ENCODE data around the gene ROBO1. TPM values are rescaled to one million over a fixed set of nuclear protein-coding genes. Genes with fewer than 3 reads are reported as not detected.
"Not testable (repeated sequence)": the region's sequence is repeated elsewhere in the genome, so short reads cannot be mapped to it uniquely, and the experiment has no call there.

The ROBO1 gene
- total RNA-seq, 4 donors from 2014 or later: 12.3 to 112 (median 27.1) TPM

DNA sequence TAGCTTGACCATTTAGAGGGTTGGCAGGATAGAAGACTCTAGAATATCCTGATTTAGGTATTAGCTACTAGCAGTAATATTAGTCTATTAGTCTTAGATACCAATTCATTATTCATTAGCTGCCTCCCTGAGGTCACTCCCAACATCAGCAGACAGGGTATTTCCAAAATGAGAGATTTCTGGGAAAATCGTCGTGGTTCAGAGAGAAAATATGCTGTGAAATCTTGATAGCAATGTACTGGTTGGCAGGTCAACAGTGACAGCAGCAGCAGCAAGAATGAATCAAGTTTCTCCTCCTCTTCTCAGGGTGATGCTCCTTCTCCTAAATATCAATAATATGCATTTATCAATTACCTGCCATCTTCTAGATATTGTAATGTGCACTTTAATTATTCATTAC, 41.3 kb upstream of the ROBO1 start:
- H3K27me3 ChIP-seq: no peaks in the 10 kb centered on the region
- intact Hi-C loops (cut with DNase I; ENCODE audit: low total_unique reads): no loop called here
- H3K9me3 ChIP-seq: no peaks in the 10 kb centered on the region
- no peak overlapping the region for H3K27ac ChIP-seq
- no peak for DNase-seq
- no peaks in the 10 kb centered on the region for H3K4me1 ChIP-seq
- TF ChIP-seq, protein P1, sequence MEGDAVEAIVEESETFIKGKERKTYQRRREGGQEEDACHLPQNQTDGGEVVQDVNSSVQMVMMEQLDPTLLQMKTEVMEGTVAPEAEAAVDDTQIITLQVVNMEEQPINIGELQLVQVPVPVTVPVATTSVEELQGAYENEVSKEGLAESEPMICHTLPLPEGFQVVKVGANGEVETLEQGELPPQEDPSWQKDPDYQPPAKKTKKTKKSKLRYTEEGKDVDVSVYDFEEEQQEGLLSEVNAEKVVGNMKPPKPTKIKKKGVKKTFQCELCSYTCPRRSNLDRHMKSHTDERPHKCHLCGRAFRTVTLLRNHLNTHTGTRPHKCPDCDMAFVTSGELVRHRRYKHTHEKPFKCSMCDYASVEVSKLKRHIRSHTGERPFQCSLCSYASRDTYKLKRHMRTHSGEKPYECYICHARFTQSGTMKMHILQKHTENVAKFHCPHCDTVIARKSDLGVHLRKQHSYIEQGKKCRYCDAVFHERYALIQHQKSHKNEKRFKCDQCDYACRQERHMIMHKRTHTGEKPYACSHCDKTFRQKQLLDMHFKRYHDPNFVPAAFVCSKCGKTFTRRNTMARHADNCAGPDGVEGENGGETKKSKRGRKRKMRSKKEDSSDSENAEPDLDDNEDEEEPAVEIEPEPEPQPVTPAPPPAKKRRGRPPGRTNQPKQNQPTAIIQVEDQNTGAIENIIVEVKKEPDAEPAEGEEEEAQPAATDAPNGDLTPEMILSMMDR (IDR thresholded peaks at IDR 0.05): no peak
- TF ChIP-seq POLR2A (IDR thresholded peaks at IDR 0.05): no peak
- no peaks in the 10 kb centered on the region for H3K36me3 ChIP-seq
- H3K4me3 ChIP-seq: no peak overlapping the region

DNA sequence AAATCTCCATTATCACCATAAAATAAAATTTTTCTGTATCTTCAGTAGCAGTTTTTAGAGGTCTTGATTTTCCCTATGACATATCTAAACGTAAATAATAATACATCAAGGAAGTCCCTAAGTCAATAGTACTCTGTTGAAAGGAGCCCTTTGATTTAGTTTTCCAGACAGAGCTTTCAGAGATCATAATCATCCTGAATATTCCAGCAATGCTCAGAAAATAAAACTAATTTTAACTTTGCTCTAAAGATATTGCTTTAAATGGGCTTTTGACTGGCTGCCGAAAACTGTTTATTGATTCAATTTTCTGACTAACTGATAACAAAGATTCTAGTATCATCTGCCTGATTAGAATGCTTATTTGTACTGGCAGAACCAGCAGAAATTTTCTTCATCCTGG, 40.7 kb upstream of the ROBO1 start:
- Histone ChIP-seq H3K4me1 (no peaks in the 10 kb centered on the region), H3K9me3 (no peaks in the 10 kb centered on the region), H3K4me3 (no peak overlapping the region), H3K36me3 (no peaks in the 10 kb centered on the region), H3K27me3 (no peaks in the 10 kb centered on the region), H3K27ac (no peak overlapping the region)
- TF ChIP-seq, protein P1 (IDR thresholded peaks at IDR 0.05): no peak
- no peak for TF ChIP-seq POLR2A (IDR thresholded peaks at IDR 0.05)
- no peak for DNase-seq
- intact Hi-C loops (cut with DNase I; ENCODE audit: low total_unique reads): no loop called here

DNA sequence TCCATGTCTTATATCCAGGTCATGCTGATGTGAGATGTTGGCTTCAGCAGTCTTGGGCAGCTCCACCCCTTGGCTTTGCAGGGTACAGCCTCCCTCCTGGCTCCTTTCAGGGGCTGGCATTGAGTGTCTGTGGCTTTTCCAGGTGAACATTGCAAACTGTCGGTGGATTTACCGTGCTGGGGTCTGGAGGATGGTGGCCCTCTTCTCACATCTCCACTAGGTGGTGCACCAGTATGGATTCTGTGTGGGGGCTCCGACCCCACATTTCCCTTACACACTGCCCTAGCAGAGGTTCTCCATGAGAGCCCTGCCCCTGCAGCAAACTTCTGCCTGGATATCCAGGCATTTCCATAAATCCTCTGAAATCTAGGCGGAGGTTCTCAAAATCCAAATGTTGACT, 22.4 kb upstream of the ROBO1 start:
- H3K4me3 ChIP-seq; H3K27ac ChIP-seq; intact Hi-C loops (cut with DNase I; ENCODE audit: low total_unique reads); H3K9me3 ChIP-seq; H3K36me3 ChIP-seq; H3K4me1 ChIP-seq; H3K27me3 ChIP-seq; DNase-seq: not testable (repeated sequence)

DNA sequence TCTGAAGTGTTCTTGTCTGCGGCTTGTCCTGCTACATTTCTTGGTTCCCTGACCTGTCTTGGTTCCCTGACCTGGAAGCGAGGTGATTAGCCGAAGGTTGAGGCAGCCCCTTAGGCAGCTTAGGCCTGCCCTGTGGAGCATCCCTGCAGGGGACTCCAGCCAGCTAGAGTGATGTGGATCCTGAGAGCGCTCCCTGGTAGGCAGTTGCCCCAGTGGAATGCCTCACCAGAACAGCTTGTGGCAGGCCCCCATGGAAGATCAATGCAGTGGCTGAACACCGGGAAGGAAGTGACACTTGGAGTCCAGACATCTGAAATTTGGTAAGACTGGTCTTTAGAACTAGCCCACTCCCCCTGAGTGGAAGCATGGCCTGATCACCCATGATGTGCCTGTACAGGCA, 5.5 kb upstream of the ROBO1 start:
- Histone ChIP-seq H3K36me3 (no peaks in the 10 kb centered on the region), H3K4me1 (no peaks in the 10 kb centered on the region), H3K27me3 (no peaks in the 10 kb centered on the region), H3K9me3 (no peaks in the 10 kb centered on the region), H3K4me3 (no peak overlapping the region), H3K27ac (no peak overlapping the region)
- no peak for DNase-seq
- intact Hi-C loops (cut with DNase I; ENCODE audit: low total_unique reads): no loop called here
- no peak for TF ChIP-seq POLR2A (IDR thresholded peaks at IDR 0.05)
- TF ChIP-seq, protein P1 (IDR thresholded peaks at IDR 0.05): no peak

DNA sequence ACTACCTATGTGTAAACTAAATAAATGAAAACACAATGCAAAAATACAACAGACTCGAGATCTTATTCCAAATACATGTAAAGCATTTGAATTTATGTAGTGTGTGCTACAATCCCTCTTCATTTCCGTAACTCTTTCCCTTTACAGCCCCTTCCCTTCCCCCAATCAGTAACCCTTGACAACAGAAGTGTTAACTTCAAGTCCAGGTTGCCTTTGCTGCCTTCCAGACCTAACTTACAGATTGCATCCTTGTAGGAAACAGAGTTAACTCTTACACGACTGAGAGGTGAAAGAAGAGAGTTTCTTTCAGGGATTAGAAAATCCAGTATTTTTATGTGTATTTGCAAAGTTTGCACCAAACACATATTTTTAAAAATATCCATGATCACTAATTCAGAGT, 1.4 kb upstream of the ROBO1 start:
- DNase-seq: no peak
- H3K27me3 ChIP-seq: no peaks in the 10 kb centered on the region
- intact Hi-C loops (cut with DNase I; ENCODE audit: low total_unique reads): no loop called here
- no peaks in the 10 kb centered on the region for H3K9me3 ChIP-seq
- H3K4me3 ChIP-seq: no peak overlapping the region
- no peak for TF ChIP-seq POLR2A (IDR thresholded peaks at IDR 0.05)
- TF ChIP-seq, protein P1 (IDR thresholded peaks at IDR 0.05): no peak
- no peak overlapping the region for H3K27ac ChIP-seq
- H3K4me1 ChIP-seq: no peaks in the 10 kb centered on the region
- H3K36me3 ChIP-seq: no peaks in the 10 kb centered on the region

DNA sequence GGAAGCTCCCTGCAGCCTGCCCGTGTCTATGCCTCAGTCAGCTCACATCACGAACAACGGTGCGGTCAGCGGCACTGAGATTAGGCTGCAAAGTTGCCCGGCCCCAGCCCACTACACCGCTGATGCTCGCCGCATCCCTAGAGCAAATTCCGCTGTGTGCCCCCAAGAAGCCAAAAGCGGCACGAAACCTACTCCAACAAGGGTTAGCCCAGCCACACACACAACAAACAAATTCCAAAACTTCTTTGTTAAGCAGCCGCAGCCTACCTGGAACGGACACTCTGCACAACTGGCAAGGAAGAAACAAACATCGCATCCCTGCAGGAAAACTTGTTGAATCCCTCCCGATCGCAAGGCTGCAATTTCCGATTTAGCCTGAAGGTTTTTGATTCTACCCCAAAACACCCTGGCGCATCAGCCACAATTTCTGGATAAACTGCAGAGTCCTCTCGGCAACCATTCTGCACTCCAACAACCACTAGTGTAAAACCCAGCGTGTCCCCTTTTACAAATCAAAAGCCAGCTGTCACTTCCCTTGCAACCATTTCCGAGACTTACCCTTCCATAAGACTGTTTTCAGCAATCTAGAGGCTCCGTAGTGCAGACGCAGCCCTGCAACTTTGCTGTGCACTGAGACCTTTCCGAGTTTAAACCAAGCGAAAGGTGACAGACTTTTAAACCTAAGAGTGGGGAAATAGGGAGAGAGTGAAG, 449 bp downstream of the ROBO1 start:
- no peaks in the 10 kb centered on the region for H3K4me1 ChIP-seq
- intact Hi-C loops (cut with DNase I; ENCODE audit: low total_unique reads): no loop called here
- TF ChIP-seq, protein P1 (IDR thresholded peaks at IDR 0.05): no peak
- no peak for TF ChIP-seq POLR2A (IDR thresholded peaks at IDR 0.05)
- no peak overlapping the region for H3K27ac ChIP-seq
- no peak for DNase-seq
- no peaks in the 10 kb centered on the region for H3K9me3 ChIP-seq
- H3K27me3 ChIP-seq: no peaks in the 10 kb centered on the region
- H3K36me3 ChIP-seq: no peaks in the 10 kb centered on the region
- H3K4me3 ChIP-seq: peak overlapping the region in 1 of 2 donors; percentile 20
